Hematopoietic multipotent progenitor cell treated with erythropoietin and hydrocortisone succinate and interleukin-3 and kit ligand, for 6 days (in vitro differentiated cells): ENCODE data around the gene DESI2.
"Not testable (repeated sequence)": the region's sequence is repeated elsewhere in the genome, so short reads cannot be mapped to it uniquely, and the experiment has no call there.

Experiments
- DNase-seq: peaks from one replicate; pipeline ENCODE4 v3.0.0-alpha.2; 2015

The DESI2 gene

DNA sequence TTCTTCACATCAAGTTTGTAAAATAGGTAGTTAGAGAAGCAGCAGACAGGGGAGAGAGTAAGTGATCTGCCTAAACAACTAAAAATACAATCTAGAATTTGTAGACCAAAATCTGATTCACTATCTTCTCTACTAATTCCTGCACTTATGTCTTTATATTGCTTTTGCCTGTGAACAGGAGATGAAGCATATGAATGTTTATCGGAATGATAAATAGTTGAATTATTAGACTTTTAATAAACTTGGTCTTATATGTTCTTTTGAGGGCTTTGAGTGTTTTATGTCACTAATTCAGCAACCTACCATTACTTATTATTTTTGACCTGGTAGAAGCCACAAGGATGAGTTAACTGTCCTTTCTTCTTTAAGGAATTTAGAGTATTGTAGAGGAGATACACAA, 2.3 kb downstream of the DESI2 start:
- no peak for DNase-seq

DNA sequence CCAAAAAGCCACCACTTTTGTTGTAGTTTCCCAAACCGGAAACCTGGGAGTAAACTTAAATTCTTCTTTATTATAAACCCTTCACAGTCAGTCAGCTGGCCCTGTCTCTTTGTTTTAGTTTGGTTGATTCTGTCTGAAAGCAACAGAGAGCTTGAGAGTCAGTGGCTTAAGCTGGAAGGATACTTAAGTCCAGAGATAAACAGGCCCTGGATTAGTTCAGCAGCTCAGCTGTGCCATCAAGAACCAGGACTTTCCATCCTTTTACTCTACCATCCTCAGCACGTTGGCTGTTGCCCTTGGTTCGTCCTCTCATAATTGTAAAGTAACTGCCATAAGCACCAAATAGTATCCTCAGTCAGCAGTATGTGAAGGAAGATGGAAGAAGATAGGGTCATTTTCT, 4.5 kb downstream of the DESI2 start:
- no peak for DNase-seq

DNA sequence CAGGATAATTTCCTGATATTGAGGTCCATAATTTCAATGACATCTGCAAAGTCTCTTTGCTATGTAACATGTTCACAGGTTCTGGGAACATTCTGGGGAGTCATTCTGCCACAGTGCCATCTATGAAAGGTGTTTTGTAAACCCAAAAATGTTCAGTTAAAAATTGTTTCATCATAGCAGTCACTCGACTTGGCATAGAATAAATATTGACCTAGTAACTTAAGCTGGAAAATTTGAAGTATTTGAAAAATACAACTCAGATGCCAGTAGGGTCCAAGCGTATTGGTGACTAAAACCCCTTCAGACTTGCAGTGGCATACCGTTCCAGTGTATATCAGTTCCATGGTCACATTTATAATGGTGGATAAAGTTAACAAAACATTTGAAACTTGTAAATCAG, 6.8 kb downstream of the DESI2 start:
- DNase-seq, result no peak

DNA sequence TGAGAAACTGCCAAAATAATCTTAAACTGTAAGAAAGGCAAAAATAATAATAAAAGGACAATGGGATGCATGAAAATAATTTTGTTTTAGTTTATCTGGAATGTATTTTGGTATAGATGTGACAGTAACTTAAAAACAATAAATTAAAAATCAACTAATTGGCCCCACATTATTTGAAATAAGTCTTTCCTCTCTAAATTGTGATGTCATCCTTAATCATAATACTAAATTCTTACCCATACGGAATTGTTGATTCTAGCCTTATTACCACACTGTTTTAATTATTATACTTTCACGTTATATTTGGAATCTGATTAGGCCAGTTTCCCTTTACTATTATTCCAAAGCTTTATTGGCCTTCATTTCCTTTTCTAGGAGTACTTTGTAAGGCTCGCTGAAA, 7.7 kb downstream of the DESI2 start:
- no peak for DNase-seq

DNA sequence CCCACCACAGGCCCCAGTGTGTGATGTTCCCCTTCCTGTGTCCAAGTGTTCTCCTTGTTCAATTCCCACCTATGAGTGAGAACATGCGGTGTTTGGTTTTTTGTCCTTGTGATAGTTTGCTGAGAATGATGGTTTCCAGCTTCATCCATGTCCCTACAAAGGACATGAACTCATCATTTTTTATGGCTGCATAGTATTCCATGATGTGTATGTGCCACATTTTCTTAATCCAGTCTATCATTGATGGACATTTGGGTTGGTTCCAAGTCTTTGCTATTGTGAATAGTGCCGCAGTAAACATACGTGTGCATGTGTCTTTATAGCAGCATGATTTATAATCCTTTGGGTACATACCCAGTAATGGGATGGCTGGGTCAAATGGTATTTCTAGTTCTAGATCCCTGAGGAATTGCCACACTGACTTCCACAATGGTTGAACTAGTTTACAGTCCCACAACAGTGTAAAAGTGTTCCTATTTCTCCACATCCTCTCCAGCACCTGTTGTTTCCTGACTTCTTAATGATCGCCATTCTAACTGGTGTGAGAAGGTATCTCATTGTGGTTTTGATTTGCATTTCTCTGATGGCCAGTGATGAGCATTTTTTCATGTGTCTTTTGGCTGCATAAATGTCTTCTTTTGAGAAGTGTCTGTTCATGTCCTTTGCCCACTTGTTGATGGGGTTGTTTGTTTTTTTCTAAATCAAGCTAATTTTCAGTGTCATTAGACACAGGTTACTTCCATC, 8.8 kb downstream of the DESI2 start:
- not testable (repeated sequence) for DNase-seq

DNA sequence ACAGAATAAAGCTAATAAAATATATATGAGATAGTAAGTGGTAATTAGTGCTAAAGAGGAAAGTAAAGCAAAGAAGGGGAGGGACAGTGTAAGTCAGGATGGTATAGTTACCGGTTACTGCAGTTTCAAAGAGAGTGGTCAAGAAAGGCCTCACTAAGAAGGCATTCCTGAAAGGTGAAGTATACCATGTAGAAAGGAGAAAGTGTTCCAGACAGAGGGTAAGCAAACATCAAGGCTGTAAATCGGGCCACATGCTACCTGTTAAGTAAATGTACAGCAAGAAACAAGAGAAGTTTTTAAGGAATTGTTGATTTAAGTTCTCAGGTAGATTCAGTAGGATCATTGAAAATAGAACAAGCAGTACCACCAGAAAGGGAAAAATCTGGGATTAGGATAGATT, 9.7 kb downstream of the DESI2 start:
- no peak for DNase-seq

DNA sequence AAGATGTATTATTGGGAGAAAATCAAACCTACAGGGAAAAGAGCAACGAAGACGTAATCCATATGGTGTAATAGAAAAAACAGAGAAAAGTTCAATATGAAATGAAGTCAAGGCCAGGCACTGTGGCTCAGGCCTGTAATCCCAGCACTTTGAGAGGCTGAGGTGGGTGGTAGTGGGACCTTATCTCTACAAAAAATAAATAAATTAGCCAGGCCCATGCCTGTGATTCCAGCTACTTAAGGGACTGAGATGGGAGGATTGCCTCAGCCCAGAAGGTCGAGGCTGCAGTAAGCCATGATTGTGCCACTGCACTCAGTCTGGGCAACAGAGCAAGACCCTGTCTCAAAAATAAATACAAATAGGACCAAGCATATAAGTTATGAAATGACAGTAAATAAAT, 11.4 kb downstream of the DESI2 start:
- peak; percentile 26 for DNase-seq

DNA sequence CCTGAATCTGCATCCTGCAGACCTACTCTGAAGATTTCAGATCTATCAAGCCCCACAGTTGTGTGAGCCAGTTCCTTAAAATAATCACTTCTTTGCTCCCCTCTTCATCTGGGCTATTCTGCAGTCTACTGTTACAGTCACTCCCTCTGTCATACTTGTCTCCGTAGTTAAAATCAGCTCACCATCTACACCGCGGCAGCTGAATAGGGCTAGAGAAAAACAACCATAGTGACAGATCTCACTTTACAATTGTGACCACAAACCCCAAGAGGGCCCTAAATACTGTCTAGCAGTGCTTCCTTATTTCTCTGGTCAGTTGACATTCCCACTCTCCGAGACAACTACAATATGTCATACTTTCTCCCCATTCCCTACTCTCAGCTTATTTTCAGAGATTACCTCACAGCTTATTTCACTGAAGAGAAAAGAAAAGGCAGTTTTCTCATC, 12.9 kb downstream of the DESI2 start:
- peak; percentile 68 for DNase-seq

DNA sequence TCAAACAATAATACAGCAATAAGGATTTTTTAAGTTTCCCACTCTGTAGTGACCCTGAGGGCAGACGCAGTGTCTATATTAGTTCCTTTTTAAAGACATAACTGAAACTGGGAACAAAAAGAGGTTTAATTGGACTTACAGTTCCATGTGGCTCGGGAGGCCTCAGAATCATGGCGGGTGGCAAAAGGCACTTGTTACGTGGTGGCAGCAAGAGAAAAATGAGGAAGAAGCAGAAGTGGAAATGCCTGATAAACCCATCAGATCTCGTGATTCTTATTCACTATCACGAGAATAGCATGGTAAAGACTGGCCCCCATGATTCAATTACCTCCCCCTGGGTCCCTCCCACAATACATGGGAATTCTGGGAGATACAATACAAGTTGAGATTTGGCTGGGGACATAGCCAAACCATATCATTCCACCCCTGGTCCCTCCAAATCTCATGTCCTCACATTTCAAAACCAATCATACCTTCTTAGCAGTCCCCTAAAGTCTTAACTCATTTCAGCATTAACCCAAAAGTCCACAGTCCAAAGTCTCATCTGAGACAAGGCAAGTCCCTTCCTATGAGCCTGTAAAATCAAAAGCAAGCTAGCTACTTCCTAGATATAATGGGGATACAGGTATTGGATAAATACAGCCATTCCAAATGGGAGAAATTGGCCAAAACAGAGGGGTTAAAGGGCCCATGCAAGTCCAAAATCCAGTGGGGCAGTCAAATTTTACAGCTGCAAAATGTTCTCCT, 13.9 kb downstream of the DESI2 start:
- not testable (repeated sequence) for DNase-seq

DNA sequence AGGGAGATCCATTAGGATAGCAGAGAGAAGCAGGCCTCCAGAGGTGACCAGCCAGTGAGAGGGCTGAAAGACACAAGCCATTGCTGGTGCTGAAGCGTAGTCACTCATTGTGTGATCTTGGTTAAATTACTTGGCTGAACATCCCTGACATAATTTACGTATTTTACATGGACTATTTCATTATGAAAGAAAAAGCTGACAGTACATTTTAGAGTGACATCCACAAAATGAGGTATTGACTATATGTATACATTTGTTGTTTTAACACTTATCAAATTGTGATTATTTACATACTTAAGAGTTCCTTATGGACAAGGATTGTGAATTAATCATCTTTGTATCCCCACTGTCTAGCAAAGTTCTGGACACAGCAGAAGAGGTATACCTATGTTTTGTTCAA, 14.9 kb downstream of the DESI2 start:
- no peak for DNase-seq

DNA sequence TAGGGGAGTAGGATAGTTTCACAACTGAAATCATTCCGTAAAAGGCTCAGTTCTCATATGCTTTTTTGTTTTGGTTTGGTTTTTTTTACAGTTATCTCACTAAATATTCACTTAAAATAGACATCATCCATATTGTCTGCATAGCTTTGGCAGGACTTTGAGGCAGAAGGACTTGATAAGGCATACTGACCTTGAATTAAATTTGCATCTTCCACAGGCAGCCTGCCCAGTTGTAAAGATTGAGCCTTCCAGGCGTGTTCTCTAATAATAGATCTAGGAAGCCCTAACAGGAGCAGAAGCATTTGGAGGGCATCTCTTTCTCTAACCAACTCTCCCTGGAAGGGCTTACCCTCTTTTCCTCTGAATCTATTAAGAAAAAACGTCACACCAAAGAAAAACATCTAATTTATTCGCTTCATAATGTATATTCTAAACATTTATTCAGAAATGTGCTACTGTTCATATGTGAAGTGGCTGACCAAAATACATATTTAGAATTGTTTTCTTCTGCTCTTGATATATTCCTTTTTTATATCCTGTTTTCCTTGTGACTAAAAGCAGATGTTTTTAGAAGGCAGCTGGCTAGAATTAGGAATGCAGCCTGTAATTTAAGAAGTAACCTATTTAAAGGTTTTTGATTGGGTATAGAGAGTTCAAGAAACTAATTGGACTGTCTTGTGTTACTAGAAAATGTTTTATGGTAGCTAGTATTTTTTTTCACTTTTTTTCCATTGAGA, 20.2 kb downstream of the DESI2 start:
- no peak for DNase-seq

DNA sequence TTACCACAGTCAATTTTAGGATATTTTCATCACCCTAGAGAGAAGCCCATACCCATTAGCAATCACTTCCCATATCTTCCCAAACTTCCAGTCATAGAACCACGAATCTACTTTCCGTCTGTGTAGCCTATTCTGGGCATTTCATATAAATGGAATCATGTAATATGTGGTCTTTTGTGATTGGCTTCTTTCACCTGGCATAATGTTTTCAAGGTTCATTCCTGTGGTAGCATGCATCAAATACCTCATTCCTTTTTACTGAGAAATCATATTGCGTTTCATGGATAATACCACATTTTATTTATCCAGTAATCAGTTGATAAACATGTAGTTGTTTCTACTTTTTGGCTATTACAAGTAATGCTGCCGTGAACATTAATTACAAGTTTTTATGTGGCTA, 21.5 kb downstream of the DESI2 start:
- no peak for DNase-seq

DNA sequence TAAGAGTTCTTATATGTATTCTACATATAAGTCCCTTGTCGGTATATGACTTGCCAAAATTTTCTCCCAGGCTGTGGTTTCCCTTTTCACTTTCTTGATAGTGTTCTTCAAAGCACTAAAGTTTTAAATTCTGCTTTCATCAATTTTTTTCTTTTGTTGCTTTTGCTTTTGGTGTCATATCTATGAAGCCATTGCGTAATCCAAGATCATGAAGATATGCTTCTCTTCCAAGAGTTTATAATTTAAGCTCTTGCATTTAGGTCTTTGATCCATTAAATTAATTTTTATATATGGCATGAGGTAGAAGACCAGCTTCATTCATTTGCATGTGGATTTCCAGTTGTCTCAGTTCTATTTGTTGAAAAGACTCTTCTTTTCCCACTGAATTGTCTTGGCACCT, 22.2 kb downstream of the DESI2 start:
- DNase-seq, result peak; percentile 46

DNA sequence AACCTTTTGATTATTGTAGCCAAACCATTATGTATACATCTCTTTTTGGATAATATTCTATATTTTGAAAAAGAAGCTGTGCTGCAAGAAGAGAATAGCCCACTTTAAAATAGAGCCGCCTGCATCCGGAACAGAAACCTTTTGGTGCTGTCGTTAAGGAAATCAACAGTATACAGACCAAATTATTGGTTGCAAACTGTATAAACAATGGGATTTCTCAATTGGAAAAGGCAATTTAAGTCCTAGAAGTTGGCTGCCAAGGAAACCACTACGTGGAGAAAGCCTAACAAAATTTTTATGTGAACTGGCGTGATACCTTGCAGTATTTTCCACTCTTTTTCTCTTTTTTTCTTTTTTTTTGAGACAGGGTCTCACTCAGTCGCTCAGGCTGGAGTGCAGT, 25.8 kb downstream of the DESI2 start:
- no peak for DNase-seq

DNA sequence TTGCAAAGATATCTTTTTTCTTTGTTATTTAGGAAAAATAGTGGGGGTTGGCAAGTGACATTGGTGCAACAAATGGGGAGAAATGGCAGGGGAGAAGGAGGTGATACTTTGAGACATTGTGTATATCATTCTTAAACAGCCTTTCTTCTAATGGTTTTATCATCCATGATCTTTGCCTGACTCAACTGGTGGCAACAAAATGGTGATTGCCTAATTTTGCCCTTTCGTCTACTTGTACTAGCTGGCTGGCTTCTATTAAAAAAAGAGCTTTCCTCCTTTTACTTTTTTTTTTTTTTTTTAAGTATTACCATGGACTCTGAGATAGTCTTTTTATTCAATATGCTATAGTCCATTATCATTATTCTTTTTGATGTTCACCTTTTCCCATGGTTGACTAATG, 27.7 kb downstream of the DESI2 start:
- DNase-seq, result peak; percentile 17

DNA sequence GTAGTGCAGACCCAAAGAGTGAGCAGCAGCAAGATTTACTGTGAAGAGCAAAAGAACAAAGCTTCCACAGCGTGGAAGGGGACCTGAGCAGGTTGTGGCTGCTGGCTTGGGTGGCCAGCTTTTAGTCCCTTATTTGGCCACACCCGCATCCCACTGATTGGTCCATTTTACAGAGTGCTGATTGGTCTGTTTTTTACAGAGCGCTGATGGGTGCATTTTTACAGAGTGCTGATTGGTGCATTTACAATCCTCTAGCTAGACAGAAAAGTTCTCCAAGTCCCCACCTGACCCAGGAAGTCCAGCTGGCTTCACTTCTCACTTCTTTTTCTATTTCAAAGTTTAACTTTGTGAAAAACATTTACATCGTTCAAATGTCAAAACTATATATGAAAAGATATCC, 29.2 kb downstream of the DESI2 start:
- not testable (repeated sequence) for DNase-seq

DNA sequence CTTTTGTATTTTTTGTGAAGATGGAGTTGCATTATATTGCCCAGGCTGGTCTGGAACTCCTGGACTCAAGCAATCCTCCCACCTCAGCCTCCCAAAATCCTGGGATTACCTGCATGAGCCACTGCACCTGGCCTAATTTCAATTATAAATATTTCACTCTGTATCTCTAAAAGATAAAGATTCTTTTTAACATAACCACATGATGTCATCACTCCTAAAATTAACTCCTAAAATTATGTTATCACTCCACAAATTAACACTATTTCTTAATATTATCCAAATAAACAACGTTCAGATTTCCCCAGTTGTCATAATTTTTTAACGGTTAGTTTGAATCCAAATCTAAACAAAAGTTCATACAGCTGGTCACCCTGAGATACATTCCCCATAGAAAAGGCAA, 43.0 kb downstream of the DESI2 start:
- no peak for DNase-seq

DNA sequence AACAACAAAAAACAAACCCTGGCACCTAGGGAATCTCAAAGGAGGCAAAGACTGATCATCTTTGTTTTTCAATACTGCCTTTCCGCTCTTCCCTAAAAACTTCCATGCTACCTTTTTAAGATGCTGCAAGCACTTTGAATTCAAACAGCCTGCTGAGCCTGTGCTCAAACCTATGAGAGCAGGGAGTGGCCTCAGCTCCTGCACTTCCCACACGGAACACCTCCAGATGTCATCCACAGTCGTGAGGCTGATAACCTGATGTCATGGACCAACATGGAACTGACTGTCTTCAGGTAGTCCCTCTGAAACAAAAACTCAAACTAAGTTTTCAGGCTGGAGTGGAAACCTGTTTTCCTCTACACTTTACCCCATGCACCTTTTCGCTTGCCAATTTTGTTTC, 46.8 kb downstream of the DESI2 start:
- DNase-seq, result no peak

DNA sequence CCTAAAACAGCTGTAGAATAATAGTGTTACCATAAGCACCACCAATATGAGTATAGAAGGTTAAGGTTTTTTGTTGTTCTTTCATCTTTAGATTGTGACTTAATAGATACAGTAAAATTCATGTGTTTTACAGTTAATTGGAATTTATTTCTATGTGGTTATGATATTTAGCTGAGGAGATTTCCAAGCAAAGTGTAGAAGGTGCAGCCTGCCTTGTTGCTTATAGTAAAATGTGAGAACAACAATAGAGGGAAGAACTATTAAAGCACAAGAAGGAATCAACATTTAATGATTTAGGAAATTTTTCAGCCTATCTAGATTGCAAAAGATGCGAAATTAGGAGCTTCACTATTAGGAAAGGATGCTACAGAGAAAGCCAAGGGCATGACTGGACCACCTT, 47.9 kb downstream of the DESI2 start:
- DNase-seq, result no peak

DNA sequence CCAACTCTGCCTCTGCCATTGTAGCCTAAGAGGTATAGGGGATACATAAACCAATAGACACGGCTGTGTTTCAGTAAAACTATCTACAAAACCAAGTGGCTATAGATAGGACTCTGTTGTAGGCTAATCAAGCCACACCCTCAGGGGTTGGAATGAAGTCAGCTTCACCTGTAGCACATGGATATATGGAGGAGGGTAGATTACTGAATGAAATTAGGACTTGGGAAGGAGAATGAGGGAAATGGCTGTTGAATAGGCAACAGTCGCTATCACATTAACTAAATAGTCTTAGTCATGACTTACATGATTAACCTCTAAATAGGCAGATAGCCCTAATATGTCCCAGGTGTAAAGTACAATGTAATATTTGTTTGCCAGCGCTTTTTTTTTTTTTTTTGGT, 49.7 kb downstream of the DESI2 start:
- DNase-seq, result no peak

DNA sequence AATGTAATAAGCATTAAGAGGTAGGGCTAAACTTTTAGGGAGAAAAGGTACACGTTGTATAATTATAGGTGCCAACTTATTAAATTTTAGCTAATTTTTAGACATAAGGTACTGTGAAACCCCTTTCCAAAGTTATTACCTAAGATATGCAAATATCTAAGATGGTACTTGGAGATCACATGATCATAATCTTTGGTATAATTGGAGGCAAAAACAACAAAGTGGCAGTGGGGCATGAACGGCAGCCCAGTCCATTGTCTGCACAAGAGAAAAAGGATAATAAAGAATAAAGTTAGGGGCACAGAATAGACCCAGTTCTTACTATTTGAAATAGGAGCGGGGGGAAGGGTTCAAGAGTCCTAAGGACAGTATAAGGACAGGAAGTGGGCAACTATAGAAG, 51.2 kb downstream of the DESI2 start:
- DNase-seq, result no peak

DNA sequence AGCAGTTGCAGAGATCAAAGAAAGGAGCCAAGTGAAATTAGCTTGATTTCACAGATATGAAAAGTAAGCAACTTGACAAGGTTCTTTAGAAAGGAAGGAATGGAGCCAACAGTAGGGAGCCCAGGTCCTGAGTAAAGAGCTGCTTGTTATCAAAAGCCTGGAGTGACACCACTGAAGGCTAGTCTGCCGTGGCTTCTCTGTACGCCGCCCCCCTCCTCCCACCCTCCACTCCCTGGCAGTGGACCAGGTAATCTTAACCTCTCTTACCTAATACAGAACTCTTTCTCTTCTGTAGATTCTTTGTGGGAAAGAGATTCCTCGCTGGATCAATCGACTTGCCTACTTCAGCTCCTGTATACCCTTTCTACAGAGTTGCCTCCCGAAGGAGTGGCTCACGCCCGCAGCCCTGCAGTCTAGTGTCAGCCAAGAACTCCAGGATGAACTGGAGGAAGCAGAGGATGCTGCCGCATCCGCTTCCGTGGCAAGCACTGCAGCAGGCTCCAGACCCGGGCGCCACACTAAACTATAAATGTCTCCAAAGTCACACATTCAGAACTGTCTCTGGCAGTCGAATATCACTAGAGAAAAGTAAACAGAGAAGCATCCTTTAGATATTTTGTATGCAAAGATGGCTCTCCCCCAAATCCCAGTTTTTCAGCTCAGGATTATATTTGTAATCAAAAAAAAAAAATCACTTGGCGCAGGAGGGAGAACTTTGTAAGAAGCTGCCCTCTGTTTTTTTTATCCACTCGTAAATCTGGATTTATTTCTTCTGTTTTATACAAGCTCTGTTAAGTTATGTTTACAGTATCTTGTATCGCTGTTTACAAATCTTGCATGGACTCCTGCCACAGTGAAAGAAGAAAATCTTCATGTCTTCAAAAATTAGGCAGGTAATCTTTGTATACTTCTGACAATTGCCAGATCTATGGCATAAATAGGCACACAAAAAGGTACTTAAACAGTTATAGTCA, 52.6 kb downstream of the DESI2 start:
- no peak for DNase-seq

DNA sequence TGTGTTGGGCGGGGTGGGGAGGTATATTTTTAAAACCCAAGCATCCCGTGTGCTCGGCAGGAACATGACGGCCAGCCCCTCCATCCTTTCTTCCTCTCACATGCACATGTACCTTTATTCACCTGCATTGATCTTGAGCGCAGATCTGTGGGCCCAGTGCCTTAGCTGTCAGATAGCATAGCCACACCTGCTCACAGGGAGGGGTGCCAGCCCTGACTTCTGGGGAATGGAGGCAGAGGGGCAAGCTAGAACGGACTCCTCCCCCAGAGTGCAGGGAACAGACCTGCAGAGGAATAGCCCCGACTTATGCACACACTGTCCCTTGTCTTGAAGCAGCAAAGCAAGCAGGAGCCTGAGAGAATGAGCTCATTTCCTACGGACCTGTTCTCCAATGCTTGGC, 56.1 kb downstream of the DESI2 start:
- DNase-seq, result no peak
